Right lobe of liver (tissue), 6 donors: ENCODE results near the gene AVPR2. TPM values are rescaled to one million over a fixed set of nuclear protein-coding genes. Genes with fewer than 3 reads are reported as not detected.

ENCODE experiments used
- ATAC-seq, 4 donors: fragments of 200-7000 bp; cut with Tn5 transposase; one replicate each; pipeline ENCODE4 v1.9.1; 2020; ENCODE audit warnings: mild to moderate bottlenecking in 4 of 4, moderate library complexity in 4 of 4
- DNase-seq, 3 donors: peaks; one replicate each; pipeline ENCODE4 v3.0.0-alpha.2; 2020
- H3K27ac ChIP-seq, 3 donors: fragments of 200-600 bp; one replicate each; pipeline ENCODE4 v1.8.0; 2022
- H3K27me3 ChIP-seq, 2 donors: fragments of 200-600 bp; one replicate each; pipeline ENCODE4 v1.8.0; 2022
- H3K36me3 ChIP-seq, 4 donors: fragments of 200-600 bp; sonication (generic) in 1 of 4; one replicate each; pipeline versions ENCODE4 v1.5.1 to v1.8.0; 2017 to 2022; ENCODE audit warnings: control low read depth in 1 of 4
- H3K4me1 ChIP-seq, 4 donors: fragments of 200-600 bp; sonication (generic) in 1 of 4; one replicate each; pipeline versions ENCODE4 v1.5.1 to v1.8.0; 2017 to 2022; ENCODE audit warnings: control low read depth in 1 of 4
- H3K4me3 ChIP-seq, 3 donors: fragments of 200-600 bp; one replicate each; pipeline ENCODE4 v1.8.0; 2022
- H3K9me3 ChIP-seq, 4 donors: fragments of 200-600 bp; sonication (generic) in 1 of 4; one replicate each; pipeline versions ENCODE4 v1.5.1 to v1.8.0; 2017 to 2022; ENCODE audit warnings: control low read depth in 1 of 4
- POLR2A ChIP-seq: fragments of 450-650 bp; IDR thresholded peaks from one replicate; pipeline ENCODE4 v1.6.1; 2017; ENCODE audit warnings: antibody characterized with exemption, mild to moderate bottlenecking
- WGBS: methylation state at CpG from one replicate; pipeline ENCODE4 v1.1.6; 2018; ENCODE audit warnings: low coverage, low lambda C conversion rate; ENCODE audit not compliant: insufficient coverage; ENCODE audit errors: missing lambda C conversion rate; 5-methylcytosine and 5-hydroxymethylcytosine counted together
- intact Hi-C, 2 donors: fragments of 100-400 bp; cut with DNase I; formaldehyde crosslinking; loops; one replicate each; pipeline versions ENCODE4 v1.11.2 to v1.14.1; 2022
- total RNA-seq, 6 experiments: library from RNA; depleted of rRNA in 2 of 6; stranded (reverse); fragments of >200 nt in 2 of 6; fragmentation: NEBNext Ultra II Directional in 3 of 6; extraction: Animal tissue kit (Norgen Biotek cat#: 25700) in 3 of 6; gene quantifications; one replicate each; pipeline versions ENCODE4 v1.1.0 to v1.2.4, GENCODE V29; 2016 to 2023
- TF ChIP-seq, protein P1 (sequence below), 4 donors: fragments of 200-600 bp in 3 of 4; fragments of 450-650 bp in 1 of 4; IDR thresholded peaks; one replicate each; pipeline versions ENCODE4 v1.5.1 to v1.8.0; 2016 to 2022; ENCODE audit warnings: antibody characterized with exemption in 4 of 4, mild to moderate bottlenecking in 2 of 4
- donor health status: DM: no; HTN: yes; CAD: no.
- donor health status: DM: no; HTN: no; CAD: no.
- donor health status: DM: no; HTN: no; CAD: no.
- donor health status: DM: no; HTN: yes; CAD: no.
- donor health status: DM: no; HTN: yes; CAD: no.

Gene AVPR2
- total RNA-seq, 6 experiments from 2014 or later = 0.31 TPM; not detected in 5

- TF ChIP-seq, protein P1, sequence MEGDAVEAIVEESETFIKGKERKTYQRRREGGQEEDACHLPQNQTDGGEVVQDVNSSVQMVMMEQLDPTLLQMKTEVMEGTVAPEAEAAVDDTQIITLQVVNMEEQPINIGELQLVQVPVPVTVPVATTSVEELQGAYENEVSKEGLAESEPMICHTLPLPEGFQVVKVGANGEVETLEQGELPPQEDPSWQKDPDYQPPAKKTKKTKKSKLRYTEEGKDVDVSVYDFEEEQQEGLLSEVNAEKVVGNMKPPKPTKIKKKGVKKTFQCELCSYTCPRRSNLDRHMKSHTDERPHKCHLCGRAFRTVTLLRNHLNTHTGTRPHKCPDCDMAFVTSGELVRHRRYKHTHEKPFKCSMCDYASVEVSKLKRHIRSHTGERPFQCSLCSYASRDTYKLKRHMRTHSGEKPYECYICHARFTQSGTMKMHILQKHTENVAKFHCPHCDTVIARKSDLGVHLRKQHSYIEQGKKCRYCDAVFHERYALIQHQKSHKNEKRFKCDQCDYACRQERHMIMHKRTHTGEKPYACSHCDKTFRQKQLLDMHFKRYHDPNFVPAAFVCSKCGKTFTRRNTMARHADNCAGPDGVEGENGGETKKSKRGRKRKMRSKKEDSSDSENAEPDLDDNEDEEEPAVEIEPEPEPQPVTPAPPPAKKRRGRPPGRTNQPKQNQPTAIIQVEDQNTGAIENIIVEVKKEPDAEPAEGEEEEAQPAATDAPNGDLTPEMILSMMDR (IDR thresholded peaks at IDR 0.05) = no peak
- no peak for TF ChIP-seq POLR2A
- Histone ChIP-seq H3K36me3 (no peaks in the 10 kb centered on the region), H3K27ac (no peak overlapping the region), H3K4me1 (no peaks in the 10 kb centered on the region), H3K4me3 (no peak overlapping the region), H3K27me3 (peaks cover under 1 to 8% of the 10 kb centered on the region in 2 donors), H3K9me3 (no peaks in the 10 kb centered on the region)
- intact Hi-C loops = no loop called here
- no peak for ATAC-seq
- DNase-seq = no peak
- WGBS = 15% methylated on average over 3 of the region's 12 CpGs
Observed at GRCh38 chrX:153879741-153880439, 24.6 kb upstream of the AVPR2 start.

DNA sequence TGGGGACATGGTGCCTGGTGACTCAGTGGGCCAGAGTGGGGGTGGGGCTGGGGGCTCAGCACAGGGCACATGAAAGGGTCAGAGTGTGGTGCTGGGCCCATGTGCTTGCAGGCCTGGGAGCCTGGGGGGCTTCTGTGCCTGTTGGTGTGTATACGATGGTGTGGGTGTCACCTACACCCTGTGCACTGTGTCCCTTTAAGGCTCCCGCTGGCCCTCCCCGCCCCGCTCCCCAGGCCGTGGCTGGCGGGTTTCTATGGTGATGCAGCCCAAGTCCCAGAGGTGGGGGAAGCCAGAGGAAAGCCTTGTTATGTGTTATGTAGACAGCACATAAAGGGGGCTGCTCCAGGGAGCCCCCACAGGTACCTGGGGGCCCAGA lies 24.0 kb upstream of the AVPR2 start:
- ATAC-seq (no peak), DNase-seq (no peak)
- Histone ChIP-seq H3K4me3 (no peak overlapping the region), H3K9me3 (no peaks in the 10 kb centered on the region), H3K4me1 (no peaks in the 10 kb centered on the region), H3K27ac (no peak overlapping the region), H3K36me3 (no peaks in the 10 kb centered on the region), H3K27me3 (peaks cover 6 to 13% of the 10 kb centered on the region in 2 donors)
- intact Hi-C loops = no loop called here
- no CpG with 5 or more reads among the region's 6 CpGs for WGBS
- TF ChIP-seq, protein P1 (IDR thresholded peaks at IDR 0.05) = no peak
- TF ChIP-seq POLR2A = no peak

DNA sequence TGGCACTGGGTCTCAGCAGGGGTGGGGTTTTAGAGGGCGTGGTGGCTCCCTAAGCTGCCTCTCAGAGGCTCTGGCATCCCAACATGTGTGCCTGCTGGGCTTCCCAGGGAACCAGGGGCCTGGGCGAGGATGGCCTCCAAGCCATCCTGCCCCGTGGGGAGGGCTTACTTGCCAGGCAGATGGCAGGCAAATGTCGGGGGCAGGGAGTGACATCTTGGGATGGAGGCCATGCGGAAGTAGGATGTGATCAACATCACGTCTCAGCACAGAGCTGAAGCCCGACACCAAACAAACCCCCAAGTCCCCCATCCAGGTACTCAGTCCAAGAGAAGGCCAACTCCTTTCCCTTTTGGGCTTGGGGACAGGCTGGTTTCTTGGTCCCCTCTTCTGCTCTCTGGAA lies 23.2 kb upstream of the AVPR2 start:
- H3K36me3 ChIP-seq = no peaks in the 10 kb centered on the region
- intact Hi-C loops = no loop called here
- peaks cover 7 to 13% of the 10 kb centered on the region in 2 donors for H3K27me3 ChIP-seq
- no peak for TF ChIP-seq POLR2A
- TF ChIP-seq, protein P1 (IDR thresholded peaks at IDR 0.05) = no peak
- no peaks in the 10 kb centered on the region for H3K9me3 ChIP-seq
- H3K4me3 ChIP-seq = no peak overlapping the region
- ATAC-seq = no peak
- WGBS = 20% methylated on average over 2 of the region's 7 CpGs
- DNase-seq = no peak
- H3K4me1 ChIP-seq = no peaks in the 10 kb centered on the region
- no peak overlapping the region for H3K27ac ChIP-seq

- no peak overlapping the region for H3K27ac ChIP-seq
- peaks cover 7 to 20% of the 10 kb centered on the region in 2 donors for H3K27me3 ChIP-seq
- no peaks in the 10 kb centered on the region for H3K9me3 ChIP-seq
- WGBS = 17% methylated on average over 1 of the region's 8 CpGs
- ATAC-seq = no peak
- intact Hi-C loops = no loop called here
- no peak overlapping the region for H3K4me3 ChIP-seq
- no peak for DNase-seq
- H3K4me1 ChIP-seq = no peaks in the 10 kb centered on the region
- no peaks in the 10 kb centered on the region for H3K36me3 ChIP-seq
- TF ChIP-seq POLR2A = no peak
Observed at GRCh38 chrX:153882086-153882498, 22.4 kb upstream of the AVPR2 start.

DNA sequence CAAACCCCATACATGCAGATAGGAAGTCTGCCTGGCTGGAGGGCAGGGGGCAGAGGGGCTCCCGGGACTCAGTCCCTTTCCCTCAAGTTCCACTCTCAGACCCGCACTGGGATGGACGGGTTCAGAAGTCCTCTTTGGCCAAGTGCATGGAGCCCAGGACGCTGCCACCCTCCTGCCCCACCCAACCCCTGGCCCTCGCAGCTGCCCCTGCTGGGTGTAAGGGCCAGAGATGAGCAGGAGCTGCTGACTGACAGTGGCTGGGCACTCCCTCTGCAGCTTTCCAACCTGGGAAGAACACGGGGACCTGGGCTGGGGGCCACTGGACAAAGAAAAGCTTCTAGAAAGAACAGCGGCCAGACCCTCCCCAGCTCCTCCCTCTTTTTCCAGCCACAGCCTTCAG lies 21.9 kb upstream of the AVPR2 start:
- H3K4me3 ChIP-seq = no peak overlapping the region
- no peak for ATAC-seq
- DNase-seq = no peak
- TF ChIP-seq, protein P1 (IDR thresholded peaks at IDR 0.05) = no peak
- TF ChIP-seq POLR2A = no peak
- no peak overlapping the region for H3K27ac ChIP-seq
- H3K4me1 ChIP-seq = no peaks in the 10 kb centered on the region
- no peaks in the 10 kb centered on the region for H3K36me3 ChIP-seq
- intact Hi-C loops = no loop called here
- peaks cover 7 to 22% of the 10 kb centered on the region in 2 donors for H3K27me3 ChIP-seq
- no peaks in the 10 kb centered on the region for H3K9me3 ChIP-seq
- WGBS = 40% methylated on average over 1 of the region's 7 CpGs
